Esophagus muscularis mucosa (tissue), 4 donors: Measurements from ENCODE around the gene PHKB. TPM values are rescaled to one million over a fixed set of nuclear protein-coding genes. Genes with fewer than 3 reads are reported as not detected.

ENCODE experiments used
- DNase-seq: peaks from one replicate; pipeline ENCODE4 v3.0.0-alpha.2; 2017; ENCODE audit errors: extremely low spot score
- H3K27ac ChIP-seq, 4 donors: fragments of 200-600 bp; sonication (generic); replicated peaks in 1 of 4; 1 replicate in 3 of 4; 2 replicates in 1 of 4; pipeline ENCODE4 v1.5.1; 2016 to 2019; ENCODE audit warnings: mild to moderate bottlenecking in 1 of 4
- H3K27me3 ChIP-seq, 4 donors: fragments of 200-600 bp; sonication (generic); one replicate each; pipeline versions ENCODE4 v1.5.1 to v1.6.0; 2016 to 2019
- H3K36me3 ChIP-seq, 4 donors: fragments of 200-600 bp; sonication (generic); one replicate each; pipeline ENCODE4 v1.5.1; 2016 to 2019
- H3K4me1 ChIP-seq, 4 donors: fragments of 200-600 bp; sonication (generic); one replicate each; pipeline ENCODE4 v1.5.1; 2016 to 2019
- H3K4me3 ChIP-seq, 4 donors: fragments of 200-600 bp; sonication (generic); 1 replicate in 2 of 4; 2 replicates in 2 of 4; pipeline ENCODE4 v1.5.1; 2016 to 2019; ENCODE audit warnings: mild to moderate bottlenecking in 4 of 4, moderate library complexity in 1 of 4
- H3K9me3 ChIP-seq, 4 donors: fragments of 200-600 bp; sonication (generic); 1 replicate in 3 of 4; 2 replicates in 1 of 4; pipeline ENCODE4 v1.5.1; 2016 to 2019
- CTCF ChIP-seq, 3 experiments: fragments of 200-600 bp in 2 of 3; fragments of 450-650 bp in 1 of 3; sonication (generic) in 2 of 3; IDR thresholded peaks; one replicate each; pipeline ENCODE4 v1.5.1; 2017 to 2019; ENCODE audit warnings: antibody characterized with exemption in 3 of 3, mild to moderate bottlenecking in 2 of 3, moderate library complexity in 1 of 3
- EP300 ChIP-seq: sonication (generic); formaldehyde crosslinking; IDR thresholded peaks from one replicate; pipeline ENCODE4 v1.6.1; 2017; ENCODE audit warnings: antibody characterized with exemption
- POLR2A ChIP-seq: fragments of 450-650 bp; IDR thresholded peaks from one replicate; pipeline ENCODE4 v1.6.1; 2017; ENCODE audit warnings: antibody characterized with exemption, moderate library complexity, mild to moderate bottlenecking, low read depth
- POLR2AphosphoS5 ChIP-seq, 2 donors: sonication (generic); formaldehyde crosslinking; IDR thresholded peaks; one replicate each; pipeline ENCODE4 v1.6.1; 2017; ENCODE audit warnings: antibody characterized with exemption in 2 of 2
- WGBS: methylation state at CpG from one replicate; pipeline ENCODE4 v1.1.5; 2018; 5-methylcytosine and 5-hydroxymethylcytosine counted together
- intact Hi-C: fragments of 100-400 bp; cut with DNase I; formaldehyde crosslinking; loops from one replicate; pipeline ENCODE4 v1.15.1; 2023
- total RNA-seq, 4 donors: library from RNA; depleted of rRNA; stranded (reverse); fragments of >200 nt; gene quantifications; one replicate each; pipeline versions ENCODE4 v1.1.0 to v1.2.1, GENCODE V29; 2016

Gene PHKB
- total RNA-seq, 4 donors from 2014 or later = 39.4 to 60.6 (median 46.5) TPM

- H3K4me3 ChIP-seq = no peak overlapping the region
- peaks cover 30 to 66% (median 51%) of the 10 kb centered on the region in 4 donors for H3K36me3 ChIP-seq
- no peak overlapping the region for H3K27ac ChIP-seq
- TF ChIP-seq POLR2AphosphoS5 (IDR thresholded peaks at IDR 0.05) (no peak), EP300 (no peak), CTCF (IDR thresholded peaks at IDR 0.05) (no peak), POLR2A (no peak)
- H3K9me3 ChIP-seq = no peaks in the 10 kb centered on the region
- no peak for DNase-seq
- no peaks in the 10 kb centered on the region for H3K27me3 ChIP-seq
- intact Hi-C loops = no loop called here
- 94% methylated on average over 3 of the region's 3 CpGs for WGBS
- no peaks in the 10 kb centered on the region for H3K4me1 ChIP-seq
Observed at GRCh38 chr16:47657032-47657431, 195.9 kb downstream of the PHKB start.

- WGBS = 83% methylated on average over 1 of the region's 1 CpG
- intact Hi-C loops = no loop called here
- DNase-seq = no peak
- H3K4me3 ChIP-seq = no peak overlapping the region
- H3K9me3 ChIP-seq = no peaks in the 10 kb centered on the region
- no peak for TF ChIP-seq POLR2AphosphoS5 (IDR thresholded peaks at IDR 0.05)
- TF ChIP-seq POLR2A = no peak
- no peak for TF ChIP-seq CTCF (IDR thresholded peaks at IDR 0.05)
- no peak for TF ChIP-seq EP300
- peaks cover 30 to 64% (median 48%) of the 10 kb centered on the region in 4 donors for H3K36me3 ChIP-seq
- H3K27me3 ChIP-seq = no peaks in the 10 kb centered on the region
- H3K27ac ChIP-seq = no peak overlapping the region
- no peaks in the 10 kb centered on the region for H3K4me1 ChIP-seq
Observed at GRCh38 chr16:47657977-47658376, 196.8 kb downstream of the PHKB start.

- no peak for TF ChIP-seq POLR2AphosphoS5 (IDR thresholded peaks at IDR 0.05)
- no peak for TF ChIP-seq POLR2A
- TF ChIP-seq CTCF (IDR thresholded peaks at IDR 0.05) = no peak
- no peak for TF ChIP-seq EP300
- DNase-seq = no peak
- WGBS = 86% methylated on average over 4 of the region's 4 CpGs
- H3K27me3 ChIP-seq = no peaks in the 10 kb centered on the region
- H3K27ac ChIP-seq = no peak overlapping the region
- no peaks in the 10 kb centered on the region for H3K9me3 ChIP-seq
- H3K36me3 ChIP-seq = peaks cover 28 to 55% (median 39%) of the 10 kb centered on the region in 4 donors
- H3K4me1 ChIP-seq = peaks cover 0 to 3% (median 0%) of the 10 kb centered on the region in 4 donors
- intact Hi-C loops = no loop called here
- H3K4me3 ChIP-seq = no peak overlapping the region
Observed at GRCh38 chr16:47660540-47660939, 199.4 kb downstream of the PHKB start.

- TF ChIP-seq POLR2A (no peak), POLR2AphosphoS5 (IDR thresholded peaks at IDR 0.05) (no peak), CTCF (IDR thresholded peaks at IDR 0.05) (no peak)
Observed at GRCh38 chr16:47664653-47665325, 203.7 kb downstream of the PHKB start.

More at GRCh38 chr16:47664653-47665325, 203.7 kb downstream of the PHKB start:
- Histone ChIP-seq H3K4me1 (peaks cover 0 to 3% (median 0%) of the 10 kb centered on the region in 4 donors), H3K9me3 (no peaks in the 10 kb centered on the region), H3K36me3 (peaks cover 32 to 63% (median 44%) of the 10 kb centered on the region in 4 donors), H3K27me3 (no peaks in the 10 kb centered on the region), H3K27ac (no peak overlapping the region), H3K4me3 (no peak overlapping the region)
- 63% methylated on average over 4 of the region's 4 CpGs for WGBS
- intact Hi-C loops = no loop called here
- DNase-seq = no peak
